Right lobe of liver (tissue), 4 donors: ENCODE measurements around the gene FIGN.

ENCODE experiments used
- POLR2A ChIP-seq: fragments of 450-650 bp; IDR thresholded peaks from one replicate; pipeline ENCODE4 v1.6.1; 2017; ENCODE audit warnings: antibody characterized with exemption, mild to moderate bottlenecking
- TF ChIP-seq, protein P1 (sequence below), 4 donors: fragments of 200-600 bp in 3 of 4; fragments of 450-650 bp in 1 of 4; IDR thresholded peaks; one replicate each; pipeline versions ENCODE4 v1.5.1 to v1.8.0; 2016 to 2022; ENCODE audit warnings: antibody characterized with exemption in 4 of 4, mild to moderate bottlenecking in 2 of 4
- donor health status: DM: no; HTN: no; CAD: no.
- donor health status: DM: no; HTN: no; CAD: no.
- donor health status: DM: no; HTN: yes; CAD: no.

GRCh38 chr2:163646687-163647086 is 89.1 kb downstream of the FIGN start:
- TF ChIP-seq, protein P1, sequence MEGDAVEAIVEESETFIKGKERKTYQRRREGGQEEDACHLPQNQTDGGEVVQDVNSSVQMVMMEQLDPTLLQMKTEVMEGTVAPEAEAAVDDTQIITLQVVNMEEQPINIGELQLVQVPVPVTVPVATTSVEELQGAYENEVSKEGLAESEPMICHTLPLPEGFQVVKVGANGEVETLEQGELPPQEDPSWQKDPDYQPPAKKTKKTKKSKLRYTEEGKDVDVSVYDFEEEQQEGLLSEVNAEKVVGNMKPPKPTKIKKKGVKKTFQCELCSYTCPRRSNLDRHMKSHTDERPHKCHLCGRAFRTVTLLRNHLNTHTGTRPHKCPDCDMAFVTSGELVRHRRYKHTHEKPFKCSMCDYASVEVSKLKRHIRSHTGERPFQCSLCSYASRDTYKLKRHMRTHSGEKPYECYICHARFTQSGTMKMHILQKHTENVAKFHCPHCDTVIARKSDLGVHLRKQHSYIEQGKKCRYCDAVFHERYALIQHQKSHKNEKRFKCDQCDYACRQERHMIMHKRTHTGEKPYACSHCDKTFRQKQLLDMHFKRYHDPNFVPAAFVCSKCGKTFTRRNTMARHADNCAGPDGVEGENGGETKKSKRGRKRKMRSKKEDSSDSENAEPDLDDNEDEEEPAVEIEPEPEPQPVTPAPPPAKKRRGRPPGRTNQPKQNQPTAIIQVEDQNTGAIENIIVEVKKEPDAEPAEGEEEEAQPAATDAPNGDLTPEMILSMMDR (IDR thresholded peaks at IDR 0.05) = no peak
- no peak for TF ChIP-seq POLR2A
